Neural cell (in vitro differentiated cells): ENCODE measurements around the gene BTNL8.

Experiments used
- EZH2 ChIP-seq: fragments of 200-600, 300-800 bp; shearing (Covaris generic), sonication (generic); IDR thresholded peaks from 2 replicates; pipeline ENCODE4 v1.6.1; 2014; ENCODE audit warnings: antibody characterized with exemption, low read length, borderline replicate concordance, mild to moderate bottlenecking; ENCODE audit not compliant: insufficient read depth, poor library complexity, severe bottlenecking
- RAD21 ChIP-seq: fragments of 450-650 bp; conservative IDR thresholded peaks from 2 replicates; pipeline ENCODE4 v1.6.1; 2014; ENCODE audit warnings: antibody characterized with exemption, mild to moderate bottlenecking, moderate library complexity
- SMC3 ChIP-seq: fragments of 450-650 bp; conservative IDR thresholded peaks from 2 replicates; pipeline ENCODE4 v1.6.1; 2014; ENCODE audit warnings: antibody characterized with exemption, mild to moderate bottlenecking, moderate library complexity; ENCODE audit not compliant: poor library complexity
- TF ChIP-seq, protein P1 (sequence below): fragments of 450-650 bp; IDR thresholded peaks from 2 replicates; pipeline ENCODE4 v1.5.1; 2014; ENCODE audit warnings: antibody characterized with exemption, mild to moderate bottlenecking, moderate library complexity; ENCODE audit not compliant: poor library complexity, severe bottlenecking
- TF ChIP-seq, protein P2 (sequence below): IDR thresholded peaks from 2 replicates; pipeline ENCODE4 v1.6.1; 2012; ENCODE audit warnings: borderline replicate concordance

DNA sequence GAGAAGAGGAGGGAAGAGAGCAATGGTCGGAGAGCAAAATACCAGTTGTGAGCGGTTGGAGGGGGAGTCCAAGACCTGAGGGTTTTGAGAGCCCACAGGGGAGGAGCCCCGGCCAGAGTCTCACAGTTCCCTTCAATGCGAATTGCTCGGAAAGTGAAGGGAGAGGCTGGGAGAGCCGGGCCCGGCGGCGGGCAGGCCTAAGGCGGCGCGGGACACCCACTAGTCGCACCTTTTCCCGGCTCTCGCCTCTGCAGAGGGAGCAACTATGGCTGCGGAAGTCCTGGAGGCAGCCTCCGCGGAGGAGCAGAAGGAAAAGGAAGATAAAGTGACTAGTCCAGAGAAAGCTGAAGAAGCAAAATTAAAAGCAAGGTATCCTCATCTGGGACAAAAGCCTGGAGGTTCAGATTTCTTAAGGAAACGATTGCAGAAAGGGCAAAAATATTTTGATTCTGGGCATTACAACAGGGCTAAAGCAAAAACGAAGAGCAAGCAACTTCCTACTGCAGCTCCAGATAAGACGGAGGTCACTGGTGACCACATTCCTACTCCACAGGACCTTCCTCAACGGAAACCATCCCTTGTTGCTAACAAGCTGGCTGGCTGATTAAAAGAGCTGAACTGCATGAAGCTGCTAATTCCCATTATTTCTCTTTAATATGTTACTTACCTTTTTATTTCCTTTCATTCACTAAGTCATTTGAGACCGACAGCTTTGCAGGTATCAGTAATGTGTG lies 83.2 kb downstream of the BTNL8 start:
- TF ChIP-seq, protein P1, sequence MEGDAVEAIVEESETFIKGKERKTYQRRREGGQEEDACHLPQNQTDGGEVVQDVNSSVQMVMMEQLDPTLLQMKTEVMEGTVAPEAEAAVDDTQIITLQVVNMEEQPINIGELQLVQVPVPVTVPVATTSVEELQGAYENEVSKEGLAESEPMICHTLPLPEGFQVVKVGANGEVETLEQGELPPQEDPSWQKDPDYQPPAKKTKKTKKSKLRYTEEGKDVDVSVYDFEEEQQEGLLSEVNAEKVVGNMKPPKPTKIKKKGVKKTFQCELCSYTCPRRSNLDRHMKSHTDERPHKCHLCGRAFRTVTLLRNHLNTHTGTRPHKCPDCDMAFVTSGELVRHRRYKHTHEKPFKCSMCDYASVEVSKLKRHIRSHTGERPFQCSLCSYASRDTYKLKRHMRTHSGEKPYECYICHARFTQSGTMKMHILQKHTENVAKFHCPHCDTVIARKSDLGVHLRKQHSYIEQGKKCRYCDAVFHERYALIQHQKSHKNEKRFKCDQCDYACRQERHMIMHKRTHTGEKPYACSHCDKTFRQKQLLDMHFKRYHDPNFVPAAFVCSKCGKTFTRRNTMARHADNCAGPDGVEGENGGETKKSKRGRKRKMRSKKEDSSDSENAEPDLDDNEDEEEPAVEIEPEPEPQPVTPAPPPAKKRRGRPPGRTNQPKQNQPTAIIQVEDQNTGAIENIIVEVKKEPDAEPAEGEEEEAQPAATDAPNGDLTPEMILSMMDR: no peak
- no peak for TF ChIP-seq RAD21
- no peak for TF ChIP-seq SMC3
- no peak for TF ChIP-seq EZH2
- TF ChIP-seq, protein P2, sequence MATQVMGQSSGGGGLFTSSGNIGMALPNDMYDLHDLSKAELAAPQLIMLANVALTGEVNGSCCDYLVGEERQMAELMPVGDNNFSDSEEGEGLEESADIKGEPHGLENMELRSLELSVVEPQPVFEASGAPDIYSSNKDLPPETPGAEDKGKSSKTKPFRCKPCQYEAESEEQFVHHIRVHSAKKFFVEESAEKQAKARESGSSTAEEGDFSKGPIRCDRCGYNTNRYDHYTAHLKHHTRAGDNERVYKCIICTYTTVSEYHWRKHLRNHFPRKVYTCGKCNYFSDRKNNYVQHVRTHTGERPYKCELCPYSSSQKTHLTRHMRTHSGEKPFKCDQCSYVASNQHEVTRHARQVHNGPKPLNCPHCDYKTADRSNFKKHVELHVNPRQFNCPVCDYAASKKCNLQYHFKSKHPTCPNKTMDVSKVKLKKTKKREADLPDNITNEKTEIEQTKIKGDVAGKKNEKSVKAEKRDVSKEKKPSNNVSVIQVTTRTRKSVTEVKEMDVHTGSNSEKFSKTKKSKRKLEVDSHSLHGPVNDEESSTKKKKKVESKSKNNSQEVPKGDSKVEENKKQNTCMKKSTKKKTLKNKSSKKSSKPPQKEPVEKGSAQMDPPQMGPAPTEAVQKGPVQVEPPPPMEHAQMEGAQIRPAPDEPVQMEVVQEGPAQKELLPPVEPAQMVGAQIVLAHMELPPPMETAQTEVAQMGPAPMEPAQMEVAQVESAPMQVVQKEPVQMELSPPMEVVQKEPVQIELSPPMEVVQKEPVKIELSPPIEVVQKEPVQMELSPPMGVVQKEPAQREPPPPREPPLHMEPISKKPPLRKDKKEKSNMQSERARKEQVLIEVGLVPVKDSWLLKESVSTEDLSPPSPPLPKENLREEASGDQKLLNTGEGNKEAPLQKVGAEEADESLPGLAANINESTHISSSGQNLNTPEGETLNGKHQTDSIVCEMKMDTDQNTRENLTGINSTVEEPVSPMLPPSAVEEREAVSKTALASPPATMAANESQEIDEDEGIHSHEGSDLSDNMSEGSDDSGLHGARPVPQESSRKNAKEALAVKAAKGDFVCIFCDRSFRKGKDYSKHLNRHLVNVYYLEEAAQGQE: no peak
